ENCODE data around the gene HPCAL1. TPM values are rescaled to one million over a fixed set of nuclear protein-coding genes. Genes with fewer than 3 reads are reported as not detected.

The HPCAL1 gene
- total and polyA plus RNA-seq, 2 donors (not counting 3 experiments of a cell fraction or from before 2014, with no cell fraction given) = 56.5 to 77.4 TPM

- ChIA-PET CTCF (interaction anchor here (0.8 to 2.2 kb wide), 4 partner anchors 9 to 187 kb away, joined by 3 to 7 read pairs (median 4); no protein-coding TSS in a partner anchor), POLR2A (no interaction called here)
- intact Hi-C loops (cut with micrococcal nuclease) (no loop called here), dilution Hi-C loops (cut with MboI; ENCODE audit: extremely low pct_ligation_motif_present, low sequenced_read_pairs) (no loop called here)
- no peak for TF ChIP-seq CTCF (IDR thresholded peaks at IDR 0.05; ENCODE audit: extremely low read depth in 1 of 2, insufficient read depth in 1 of 2, low read depth in 1 of 2, low read length in 2 of 2)
- TF ChIP-seq EZH2 (IDR thresholded peaks at IDR 0.05; ENCODE audit: borderline replicate concordance, low read depth, low read length, severe bottlenecking) = no peak
- TF ChIP-seq POLR2A (IDR thresholded peaks at IDR 0.05; ENCODE audit: low read depth, low read length) = no peak
- TF ChIP-seq GATA2 (IDR thresholded peaks at IDR 0.05; ENCODE audit: insufficient read depth, insufficient read length, low read depth, low read length) = no peak
- no peak for TF ChIP-seq JUN (IDR thresholded peaks at IDR 0.05; ENCODE audit: borderline replicate concordance, insufficient read depth, insufficient read length, low read depth)
- FAIRE-seq (no peak), DNase-seq (ENCODE audit: low read depth, low spot score) (no peak)
- Histone ChIP-seq H3K4me1 (ENCODE audit: control insufficient read depth, extremely low read depth, insufficient read depth, low read length) (no peaks in the 10 kb centered on the region), H3K9me3 (replicated peaks; ENCODE audit: control insufficient read depth, insufficient read depth, low read length) (no peaks in the 10 kb centered on the region), H3K27me3 (ENCODE audit: control insufficient read depth in 2 of 2, insufficient read depth in 2 of 2, low read length in 2 of 2) (peaks cover 0 to 2% of the 10 kb centered on the region in 2 experiments), H3K27ac (ENCODE audit: insufficient read depth, low read depth, low read length) (no peak overlapping the region), H3K9me1 (replicated peaks; ENCODE audit: control insufficient read depth, extremely low read depth, insufficient read depth, low read length) (no peaks in the 10 kb centered on the region), H2AFZ (ENCODE audit: low read depth, low read length) (no peak overlapping the region), H3K36me3 (ENCODE audit: control insufficient read depth in 2 of 2, extremely low read depth in 1 of 2, insufficient read depth in 2 of 2, low read length in 2 of 2) (no peaks in the 10 kb centered on the region), H3K4me3 (replicated peaks in 1 of 3; ENCODE audit: insufficient read depth in 1 of 3, low read depth in 1 of 3, low read length in 3 of 3) (no peak overlapping the region), H4K20me1 (replicated peaks; ENCODE audit: control insufficient read depth, extremely low read depth, insufficient read depth, low read length) (no peaks in the 10 kb centered on the region), H3K4me2 (ENCODE audit: insufficient read depth, low read length) (no peak overlapping the region), H3K79me2 (ENCODE audit: control insufficient read depth, insufficient read depth, low read length) (no peaks in the 10 kb centered on the region), H3K9ac (replicated peaks; ENCODE audit: extremely low read depth, insufficient read depth, low read length) (no peak overlapping the region)
- BruUV-seq (replicated peaks) = no TSS peak
Measured at GRCh38 chr2:10473121-10473756, 170.5 kb downstream of the HPCAL1 start.

Data from endothelial cell of umbilical vein (primary cell).